ENCODE results near the gene ENPP1.

- TF ChIP-seq EZH2 (IDR thresholded peaks at IDR 0.05): no peak
- no peak for TF ChIP-seq POLR2AphosphoS5 (IDR thresholded peaks at IDR 0.05; ENCODE audit: borderline replicate concordance, low read depth, low read length)
- no peak for TF ChIP-seq FOXP2 (optimal IDR thresholded peaks at IDR 0.05; ENCODE audit: control extremely low read depth, extremely low read length, insufficient read depth)
Measured at GRCh38 chr6:131832363-131832762, 24.5 kb downstream of the ENPP1 start.
